NCI-H345 treated with DMSO at 0.1 percent for 48 hours (cell line): ENCODE measurements around the gene ZSWIM5.
"Not testable (repeated sequence)": the region's sequence is repeated elsewhere in the genome, so short reads cannot be mapped to it uniquely, and the experiment has no call there.

Experiments used
- DNase-seq: peaks from one replicate; lab custom pipeline; 2025; ENCODE audit not compliant: unreplicated experiment; lab: John Stamatoyannopoulos, UW

The ZSWIM5 gene

DNA sequence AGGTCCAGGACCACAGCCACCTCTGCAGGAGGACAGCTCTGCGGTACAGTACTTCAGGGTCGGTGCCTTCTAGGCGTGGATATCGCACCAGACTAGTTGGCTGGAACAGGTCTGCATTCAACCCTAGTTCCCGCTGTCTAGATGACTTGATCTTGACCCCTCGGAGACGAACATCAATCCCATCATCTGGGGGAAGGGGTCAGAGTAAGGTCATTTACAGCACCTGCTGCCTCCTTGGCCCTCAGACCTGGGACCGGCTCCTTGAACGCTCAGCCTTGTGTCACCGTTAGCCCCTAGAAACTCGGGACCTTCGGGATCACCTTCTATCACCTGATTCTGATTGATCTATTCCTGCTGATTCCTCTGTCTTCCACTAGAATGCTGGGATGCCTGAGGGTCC lies 197.9 kb downstream of the ZSWIM5 start:
- DNase-seq = no peak

DNA sequence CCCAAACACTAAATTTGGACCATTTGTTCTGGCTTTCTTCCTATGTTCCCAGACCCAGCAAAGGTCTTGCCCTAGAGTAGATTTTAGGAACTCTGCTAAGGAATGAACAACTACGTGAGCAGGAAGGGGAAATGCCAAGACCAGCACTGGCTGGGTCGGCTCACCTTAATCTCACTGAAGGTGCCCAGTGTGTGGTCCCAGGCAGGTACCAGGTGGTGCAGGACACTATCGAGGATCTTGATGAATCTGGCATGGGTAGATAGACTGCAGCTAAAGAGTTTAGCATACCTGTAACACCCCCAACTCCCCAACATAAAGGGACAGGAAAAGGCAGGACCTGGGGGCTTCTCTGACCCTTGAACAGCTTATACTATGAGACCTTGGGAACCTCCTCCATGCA lies 198.3 kb downstream of the ZSWIM5 start:
- no peak for DNase-seq

GRCh38 chr1:45007311-45007710 lies 199.1 kb downstream of the ZSWIM5 start:
- DNase-seq = no peak

- DNase-seq = no peak
Observed at GRCh38 chr1:45005761-45006160, 200.6 kb downstream of the ZSWIM5 start.

- DNase-seq = no peak
Observed at GRCh38 chr1:45004281-45004920, 202.0 kb downstream of the ZSWIM5 start.

DNA sequence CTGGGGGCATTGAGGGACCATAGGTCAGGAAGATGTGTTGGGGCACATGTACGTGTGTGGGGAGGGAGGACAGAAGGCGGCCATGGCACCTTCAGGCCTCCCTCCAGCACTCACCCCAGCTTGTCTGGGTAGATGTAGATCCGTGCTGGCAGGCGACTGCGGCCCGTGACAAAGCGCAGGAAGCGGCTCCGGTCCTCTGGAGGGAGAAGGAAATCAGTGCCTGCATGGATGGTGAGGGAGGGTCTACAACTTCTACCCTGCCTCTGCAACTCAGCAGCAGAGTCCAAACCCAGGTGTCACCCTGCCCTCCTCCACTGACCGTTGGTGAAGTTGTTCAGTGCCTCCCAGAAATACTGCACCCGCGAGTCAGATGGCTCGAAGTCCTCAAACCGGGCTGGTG lies 202.7 kb downstream of the ZSWIM5 start:
- no peak for DNase-seq

- no peak for DNase-seq
Observed at GRCh38 chr1:45002650-45003645, 203.5 kb downstream of the ZSWIM5 start.

- DNase-seq = not testable (repeated sequence)
Observed at GRCh38 chr1:45001576-45001975, 204.8 kb downstream of the ZSWIM5 start.

GRCh38 chr1:45001011-45001481 lies 205.4 kb downstream of the ZSWIM5 start:
- no peak for DNase-seq

- DNase-seq = no peak
Observed at GRCh38 chr1:44999232-44999631, 207.2 kb downstream of the ZSWIM5 start.

GRCh38 chr1:44995467-44996238 lies 210.8 kb downstream of the ZSWIM5 start:
- no peak for DNase-seq

- no peak for DNase-seq
Observed at GRCh38 chr1:44994309-44994898, 212.0 kb downstream of the ZSWIM5 start.

- no peak for DNase-seq
Observed at GRCh38 chr1:44988531-44989156, 217.8 kb downstream of the ZSWIM5 start.

- DNase-seq = no peak
Observed at GRCh38 chr1:44985747-44986359, 220.6 kb downstream of the ZSWIM5 start.

DNA sequence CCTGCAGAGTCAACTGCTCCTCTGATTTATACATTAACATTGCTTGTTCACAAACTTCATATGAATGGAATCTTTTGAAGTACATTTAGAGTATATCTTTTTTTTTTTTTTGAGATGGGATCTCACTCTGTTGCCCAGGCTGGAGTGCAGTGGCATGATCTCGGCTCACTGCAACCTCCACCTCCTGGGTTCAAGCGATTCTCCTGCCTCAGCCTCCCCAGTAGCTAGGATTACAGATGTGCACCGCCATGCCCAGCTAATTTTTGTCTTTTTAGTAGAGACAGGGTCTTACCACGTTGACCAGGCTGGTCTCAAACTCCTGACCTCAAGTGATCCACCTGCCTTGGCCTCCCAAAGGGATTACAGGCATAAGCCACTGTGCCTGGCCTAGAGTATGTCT lies 229.0 kb downstream of the ZSWIM5 start:
- DNase-seq = not testable (repeated sequence)

DNA sequence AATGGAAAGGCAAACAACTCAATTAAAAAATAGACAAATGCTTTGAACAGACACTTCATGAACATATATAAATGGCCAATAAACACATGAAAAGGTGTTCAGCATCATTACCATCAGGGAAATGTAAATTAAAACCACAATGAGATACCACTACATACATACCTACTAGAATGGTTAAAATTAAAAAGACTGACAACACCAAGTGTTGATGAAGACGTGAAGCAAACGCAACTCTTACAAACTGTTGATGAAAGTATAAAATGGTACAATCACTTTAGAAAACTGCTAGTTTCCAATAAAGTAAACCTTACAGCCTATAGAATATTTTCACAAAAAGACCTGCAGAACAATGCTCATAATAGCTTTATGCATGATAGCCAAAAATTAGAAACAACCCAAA lies 230.2 kb downstream of the ZSWIM5 start:
- DNase-seq = no peak

- no peak for DNase-seq
Observed at GRCh38 chr1:44973645-44974044, 232.8 kb downstream of the ZSWIM5 start.

- no peak for DNase-seq
Observed at GRCh38 chr1:44970317-44970716, 236.1 kb downstream of the ZSWIM5 start.
